CD4-positive, alpha-beta T cell (primary cell): ENCODE measurements around the gene AP1M2. TPM values are rescaled to one million over a fixed set of nuclear protein-coding genes. Genes with fewer than 3 reads are reported as not detected.

Experiments used
- ATAC-seq: fragments of 200-7000 bp; cut with Tn5 transposase; one replicate; pipeline ENCODE4 v1.10.0; 2022; ENCODE audit warnings: mild to moderate bottlenecking; ENCODE audit not compliant: poor library complexity
- CTCF ChIA-PET: fragments of 350-600 bp; sonication (Branson Sonifier 250); formaldehyde crosslinking; loops from one replicate; lab custom pipeline; 2021; ENCODE audit warnings: antibody characterized with exemption, inconsistent platforms; lab: Charles Lee
- POLR2A ChIA-PET: fragments of 350-600 bp; sonication (Branson Sonifier 250); formaldehyde crosslinking; loops from one replicate; lab custom pipeline; 2021; ENCODE audit warnings: antibody characterized with exemption, inconsistent platforms; lab: Charles Lee
- DNase-seq, 14 experiments: peaks; one replicate each; pipeline ENCODE4 v3.0.0-alpha.2; 2013 to 2020; ENCODE audit warnings: mixed read lengths in 2 of 14
- H3K27ac ChIP-seq, 2 donors: one replicate each; pipeline versions ENCODE4 v1.5.1 to v1.7.0; 2013; ENCODE audit warnings: low read length in 2 of 2, low read depth in 1 of 2, mild to moderate bottlenecking in 1 of 2
- H3K27me3 ChIP-seq, 2 experiments: 1 replicate in 1 of 2; 2 replicates in 1 of 2; pipeline versions ENCODE4 v1.6.1 to v1.7.0; 2013; ENCODE audit warnings: low read length in 2 of 2, control low read depth in 1 of 2, mild to moderate bottlenecking in 1 of 2, moderate library complexity in 1 of 2; ENCODE audit not compliant: insufficient read depth in 2 of 2, control insufficient read depth in 1 of 2
- H3K36me3 ChIP-seq: one replicate; pipeline ENCODE4 v1.6.1; 2013; ENCODE audit warnings: low read length, control low read depth; ENCODE audit not compliant: insufficient read depth
- H3K4me1 ChIP-seq: one replicate; pipeline ENCODE4 v1.6.1; 2013; ENCODE audit warnings: low read length, control low read depth; ENCODE audit not compliant: insufficient read depth
- H3K4me3 ChIP-seq: one replicate; pipeline ENCODE4 v1.5.1; 2013; ENCODE audit warnings: mild to moderate bottlenecking, low read length, moderate library complexity
- H3K9me3 ChIP-seq, 2 experiments: 1 replicate in 1 of 2; 2 replicates in 1 of 2; pipeline versions ENCODE4 v1.6.1 to v1.7.0; 2013; ENCODE audit warnings: low read length in 2 of 2, mild to moderate bottlenecking in 2 of 2, control low read depth in 1 of 2, moderate library complexity in 1 of 2; ENCODE audit not compliant: control insufficient read depth in 1 of 2, insufficient read depth in 1 of 2
- H3K27ac Mint-ChIP-seq: one replicate; pipeline ENCODE4 v1.8.0; 2020; ENCODE audit warnings: mixed read lengths
- H3K27me3 Mint-ChIP-seq: one replicate; pipeline ENCODE4 v1.8.0; 2021; ENCODE audit warnings: mixed read lengths
- H3K36me3 Mint-ChIP-seq: one replicate; pipeline ENCODE4 v1.8.0; 2021; ENCODE audit warnings: low read depth, mixed read lengths
- H3K4me1 Mint-ChIP-seq: one replicate; pipeline ENCODE4 v1.8.0; 2021; ENCODE audit warnings: low read depth, mixed read lengths
- H3K4me3 Mint-ChIP-seq: one replicate; pipeline ENCODE4 v1.8.0; 2020; ENCODE audit warnings: mild to moderate bottlenecking, mixed read lengths
- H3K9me3 Mint-ChIP-seq: one replicate; pipeline ENCODE4 v1.8.0; 2020; ENCODE audit warnings: mixed read lengths
- CTCF ChIP-seq: fragments of 200-600 bp; IDR thresholded peaks from one replicate; pipeline ENCODE4 v1.8.0; 2022; ENCODE audit warnings: antibody characterized with exemption, mild to moderate bottlenecking
- intact Hi-C, 2 experiments: fragments of 100-400 bp; cut with DNase I in 1 of 2; cut with micrococcal nuclease in 1 of 2; formaldehyde crosslinking; loops; one replicate each; pipeline versions ENCODE4 v1.15.1 to v1.9.0; 2023 to 2025; cut with DNase I, micrococcal nuclease
- total RNA-seq, 174 experiments: library from RNA in 2 of 174; stranded (reverse) in 2 of 174; gene quantifications; one replicate each; pipeline ENCODE4 v1.2.3 and lab custom pipeline; 2021 to 2026

Gene AP1M2
- total RNA-seq, 2 experiments from 2014 or later, result 0.77 TPM; not detected in 1

- Mint-ChIP-seq H3K36me3 (peaks cover 35% of the 10 kb centered on the region), H3K27me3 (no peaks in the 10 kb centered on the region), H3K4me1 (peaks cover 37% of the 10 kb centered on the region), H3K9me3 (no peaks in the 10 kb centered on the region), H3K4me3 (no peak overlapping the region), H3K27ac (peak overlapping the region; percentile 72)
- H3K9me3 ChIP-seq, result no peaks in the 10 kb centered on the region
- TF ChIP-seq CTCF, result no peak
- peak overlapping the region in 1 of 2 donors; percentile 12 for H3K27ac ChIP-seq
- intact Hi-C loops, result no loop called here
- no peak overlapping the region for H3K4me3 ChIP-seq
- no peak for ATAC-seq
- H3K4me1 ChIP-seq, result peaks cover 50% of the 10 kb centered on the region
- no peaks in the 10 kb centered on the region for H3K27me3 ChIP-seq
- DNase-seq, result peak in 1 of 14 experiments; percentile 38
- POLR2A ChIA-PET, result interaction anchor here (0.9 kb wide), 1 partner anchor 34 kb away, joined by 3 read pairs; no protein-coding TSS in a partner anchor
- CTCF ChIA-PET, result no interaction called here
- peaks cover 29% of the 10 kb centered on the region for H3K36me3 ChIP-seq
Measured at GRCh38 chr19:10615429-10616023, 28.4 kb upstream of the AP1M2 start.

GRCh38 chr19:10612499-10613119 is 25.5 kb upstream of the AP1M2 start:
- no peaks in the 10 kb centered on the region for H3K9me3 ChIP-seq
- Mint-ChIP-seq H3K27ac (peak overlapping the region; percentile 49), H3K36me3 (peaks cover 24% of the 10 kb centered on the region), H3K4me1 (peaks cover 28% of the 10 kb centered on the region), H3K27me3 (no peaks in the 10 kb centered on the region), H3K9me3 (no peaks in the 10 kb centered on the region), H3K4me3 (no peak overlapping the region)
- DNase-seq, result no peak
- no peak for TF ChIP-seq CTCF
- H3K27me3 ChIP-seq, result no peaks in the 10 kb centered on the region
- ChIA-PET POLR2A (interaction anchor here (3.8 kb wide), 1 partner anchor 9 kb away, joined by 27 read pairs; no protein-coding TSS in a partner anchor), CTCF (interaction anchor here (2.2 kb wide), 1 partner anchor 32 kb away, joined by 7 read pairs; no protein-coding TSS in a partner anchor)
- peaks cover 52% of the 10 kb centered on the region for H3K4me1 ChIP-seq
- intact Hi-C loops, result no loop called here
- ATAC-seq, result no peak
- peaks cover 17% of the 10 kb centered on the region for H3K36me3 ChIP-seq
- peak overlapping the region in 1 of 2 donors; percentile 2 for H3K27ac ChIP-seq
- no peak overlapping the region for H3K4me3 ChIP-seq

GRCh38 chr19:10611907-10612306 is 24.8 kb upstream of the AP1M2 start:
- Mint-ChIP-seq H3K9me3 (no peaks in the 10 kb centered on the region), H3K27ac (peak overlapping the region; percentile 24), H3K36me3 (peaks cover 21% of the 10 kb centered on the region), H3K27me3 (no peaks in the 10 kb centered on the region), H3K4me1 (peaks cover 26% of the 10 kb centered on the region), H3K4me3 (no peak overlapping the region)
- no peak overlapping the region for H3K4me3 ChIP-seq
- no peaks in the 10 kb centered on the region for H3K27me3 ChIP-seq
- ChIA-PET POLR2A (interaction anchor here (3.8 kb wide), 1 partner anchor 9 kb away, joined by 27 read pairs; no protein-coding TSS in a partner anchor), CTCF (interaction anchor here (1.1 to 1.4 kb wide), 2 partner anchors 30 to 33 kb away, joined by 3 to 5 read pairs; no protein-coding TSS in a partner anchor)
- DNase-seq (no peak), ATAC-seq (no peak)
- H3K27ac ChIP-seq, result peak overlapping the region in 1 of 2 donors; percentile 2
- peaks cover 11% of the 10 kb centered on the region for H3K36me3 ChIP-seq
- H3K4me1 ChIP-seq, result peaks cover 57% of the 10 kb centered on the region
- TF ChIP-seq CTCF, result no peak
- no peaks in the 10 kb centered on the region for H3K9me3 ChIP-seq
- intact Hi-C loops, result no loop called here
